GM21360 (cell line): ENCODE data around the gene RAPGEF3.

Experiments used
- ATAC-seq: cut with Tn5 transposase; IDR thresholded peaks from one replicate; pipeline ENCODE4 v1.9.1; 2021; ENCODE audit warnings: mild to moderate bottlenecking, moderate library complexity; ENCODE audit not compliant: unreplicated experiment

RAPGEF3 gene

GRCh38 chr12:47745485-47746041, 13.1 kb downstream of the RAPGEF3 start:
- no peak for ATAC-seq

- ATAC-seq: no peak
Observed at GRCh38 chr12:47744778-47745436, 13.8 kb downstream of the RAPGEF3 start.

GRCh38 chr12:47744005-47744651, 14.6 kb downstream of the RAPGEF3 start:
- ATAC-seq: no peak

- no peak for ATAC-seq
Observed at GRCh38 chr12:47743311-47743860, 15.3 kb downstream of the RAPGEF3 start.

- no peak for ATAC-seq
Observed at GRCh38 chr12:47742253-47742825, 16.3 kb downstream of the RAPGEF3 start.

GRCh38 chr12:47741340-47741703, 17.4 kb downstream of the RAPGEF3 start:
- no peak for ATAC-seq

- ATAC-seq: no peak
Observed at GRCh38 chr12:47740606-47741339, 17.9 kb downstream of the RAPGEF3 start.

GRCh38 chr12:47739979-47740378, 18.7 kb downstream of the RAPGEF3 start:
- ATAC-seq: no peak

GRCh38 chr12:47739297-47739696, 19.4 kb downstream of the RAPGEF3 start:
- ATAC-seq: no peak

GRCh38 chr12:47737936-47738594, 20.6 kb downstream of the RAPGEF3 start:
- no peak for ATAC-seq

- no peak for ATAC-seq
Observed at GRCh38 chr12:47736877-47737676, 21.6 kb downstream of the RAPGEF3 start.

GRCh38 chr12:47736216-47736615, 22.5 kb downstream of the RAPGEF3 start:
- ATAC-seq: no peak

GRCh38 chr12:47735649-47736048, 23.0 kb downstream of the RAPGEF3 start:
- ATAC-seq: no peak

GRCh38 chr12:47734725-47735480, 23.8 kb downstream of the RAPGEF3 start:
- no peak for ATAC-seq

- ATAC-seq: no peak
Observed at GRCh38 chr12:47733142-47733541, 25.5 kb downstream of the RAPGEF3 start.

GRCh38 chr12:47732504-47732903, 26.2 kb downstream of the RAPGEF3 start:
- ATAC-seq: no peak

- no peak for ATAC-seq
Observed at GRCh38 chr12:47731723-47732122, 27.0 kb downstream of the RAPGEF3 start.

GRCh38 chr12:47730341-47730744, 28.3 kb downstream of the RAPGEF3 start:
- ATAC-seq: no peak

- no peak for ATAC-seq
Observed at GRCh38 chr12:47729233-47729632, 29.4 kb downstream of the RAPGEF3 start.
